Endothelial cell (in vitro differentiated cells): ENCODE results near the gene GPR155. TPM values are rescaled to one million over a fixed set of nuclear protein-coding genes. Genes with fewer than 3 reads are reported as not detected.
"Not testable (repeated sequence)": the region's sequence is repeated elsewhere in the genome, so short reads cannot be mapped to it uniquely, and the experiment has no call there.

Source experiments
- DNase-seq: peaks from one replicate; pipeline ENCODE4 v3.0.0; 2021; ENCODE audit warnings: low spot score
- H3K27ac Mint-ChIP-seq: one replicate; pipeline ENCODE4 v1.8.0; 2021; ENCODE audit warnings: mixed read lengths, inconsistent platforms; ENCODE audit not compliant: unreplicated experiment
- H3K27me3 Mint-ChIP-seq: one replicate; pipeline ENCODE4 v1.8.0; 2021; ENCODE audit warnings: mild to moderate bottlenecking, moderate library complexity, mixed read lengths, inconsistent platforms; ENCODE audit not compliant: unreplicated experiment
- H3K36me3 Mint-ChIP-seq: one replicate; pipeline ENCODE4 v1.8.0; 2021; ENCODE audit warnings: mild to moderate bottlenecking, low read depth, mixed read lengths, inconsistent platforms; ENCODE audit not compliant: unreplicated experiment
- H3K4me1 Mint-ChIP-seq: one replicate; pipeline ENCODE4 v1.8.0; 2021; ENCODE audit warnings: mild to moderate bottlenecking, mixed read lengths, inconsistent platforms; ENCODE audit not compliant: unreplicated experiment
- H3K4me3 Mint-ChIP-seq: one replicate; pipeline ENCODE4 v1.8.0; 2021; ENCODE audit warnings: mild to moderate bottlenecking, mixed read lengths, inconsistent platforms; ENCODE audit not compliant: unreplicated experiment
- H3K9me3 Mint-ChIP-seq: one replicate; pipeline ENCODE4 v1.8.0; 2021; ENCODE audit warnings: mixed read lengths, inconsistent platforms; ENCODE audit not compliant: unreplicated experiment
- total RNA-seq: library from RNA; stranded (reverse); fragmentation: NEBNext Ultra II Directional; extraction: Animal tissue kit (Norgen Biotek cat#: 25700); gene quantifications from one replicate; pipeline ENCODE4 v1.2.1, GENCODE V29; 2021; ENCODE audit not compliant: unreplicated experiment
- TF ChIP-seq, protein P1 (sequence below): fragments of 200-600 bp; sonication (generic); IDR thresholded peaks from one replicate; pipeline ENCODE4 v1.5.0; 2021; ENCODE audit warnings: antibody characterized with exemption; ENCODE audit not compliant: unreplicated experiment

The GPR155 gene
- total RNA-seq, 1 donor from 2014 or later = 1.7 TPM

DNA sequence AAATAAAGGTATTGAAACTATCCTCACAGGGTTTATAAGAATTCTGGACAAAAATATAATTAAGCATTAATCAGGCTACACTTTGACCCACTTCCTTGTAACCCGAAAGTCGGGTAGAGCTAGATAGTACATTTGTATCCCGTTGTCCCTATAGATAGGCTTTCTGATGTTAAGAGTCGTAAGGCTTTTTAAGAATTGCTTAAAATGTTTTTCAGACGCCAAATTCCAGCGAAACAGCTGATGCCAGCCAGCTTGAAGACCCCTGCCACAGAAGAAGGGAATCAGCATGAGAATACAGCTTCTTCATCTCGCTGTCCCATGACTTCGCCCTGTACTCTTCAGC, 962 bp upstream of the GPR155 start:
- Mint-ChIP-seq H3K9me3 (no peaks in the 10 kb centered on the region), H3K4me1 (peaks cover 11% of the 10 kb centered on the region), H3K36me3 (no peaks in the 10 kb centered on the region), H3K27ac (no peak overlapping the region), H3K4me3 (peak overlapping the region; percentile 51), H3K27me3 (peaks cover 3% of the 10 kb centered on the region)
- DNase-seq = no peak
- TF ChIP-seq, protein P1, sequence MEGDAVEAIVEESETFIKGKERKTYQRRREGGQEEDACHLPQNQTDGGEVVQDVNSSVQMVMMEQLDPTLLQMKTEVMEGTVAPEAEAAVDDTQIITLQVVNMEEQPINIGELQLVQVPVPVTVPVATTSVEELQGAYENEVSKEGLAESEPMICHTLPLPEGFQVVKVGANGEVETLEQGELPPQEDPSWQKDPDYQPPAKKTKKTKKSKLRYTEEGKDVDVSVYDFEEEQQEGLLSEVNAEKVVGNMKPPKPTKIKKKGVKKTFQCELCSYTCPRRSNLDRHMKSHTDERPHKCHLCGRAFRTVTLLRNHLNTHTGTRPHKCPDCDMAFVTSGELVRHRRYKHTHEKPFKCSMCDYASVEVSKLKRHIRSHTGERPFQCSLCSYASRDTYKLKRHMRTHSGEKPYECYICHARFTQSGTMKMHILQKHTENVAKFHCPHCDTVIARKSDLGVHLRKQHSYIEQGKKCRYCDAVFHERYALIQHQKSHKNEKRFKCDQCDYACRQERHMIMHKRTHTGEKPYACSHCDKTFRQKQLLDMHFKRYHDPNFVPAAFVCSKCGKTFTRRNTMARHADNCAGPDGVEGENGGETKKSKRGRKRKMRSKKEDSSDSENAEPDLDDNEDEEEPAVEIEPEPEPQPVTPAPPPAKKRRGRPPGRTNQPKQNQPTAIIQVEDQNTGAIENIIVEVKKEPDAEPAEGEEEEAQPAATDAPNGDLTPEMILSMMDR = no peak

DNA sequence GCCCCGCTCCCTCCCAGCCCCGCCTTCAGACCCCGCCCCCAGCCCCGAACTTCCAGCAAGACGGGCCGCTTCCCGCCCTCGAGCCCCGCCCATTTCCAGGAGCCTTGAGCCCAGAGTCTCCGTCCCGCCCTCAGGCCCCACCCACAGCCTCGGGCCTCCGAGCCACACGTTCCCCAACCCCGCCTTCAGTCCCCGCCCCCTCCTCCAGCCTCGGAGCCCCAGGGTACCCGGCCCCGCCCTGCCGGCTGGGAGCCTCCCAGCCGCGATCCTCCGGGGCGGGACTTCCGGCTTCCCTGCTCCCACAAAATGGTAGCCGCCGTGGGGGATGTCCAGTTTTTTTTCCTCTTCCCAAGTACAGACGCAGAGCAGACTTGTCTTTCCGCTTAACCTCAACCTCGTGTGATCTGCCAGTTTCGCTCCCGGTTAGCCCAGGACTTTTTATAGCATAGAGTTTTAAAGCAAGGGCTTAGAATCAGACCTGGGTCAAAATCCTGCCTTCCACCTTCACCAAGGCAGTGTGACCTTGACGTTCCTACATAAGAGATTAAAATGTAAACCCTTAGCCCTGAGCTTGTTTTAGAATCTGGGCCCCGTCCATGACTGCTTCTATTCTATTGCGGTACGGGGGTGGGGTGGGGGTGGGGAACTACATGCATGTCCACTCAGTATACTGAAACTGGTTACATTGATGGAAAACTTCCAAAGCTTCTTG, 435 bp upstream of the GPR155 start:
- Mint-ChIP-seq H3K27me3 (peaks cover 3% of the 10 kb centered on the region), H3K36me3 (no peaks in the 10 kb centered on the region), H3K27ac (peak overlapping the region; percentile 94), H3K4me3 (peak overlapping the region; percentile 92), H3K9me3 (no peaks in the 10 kb centered on the region), H3K4me1 (peaks cover 11% of the 10 kb centered on the region)
- peak; percentile 98 for DNase-seq
- TF ChIP-seq, protein P1 = no peak

DNA sequence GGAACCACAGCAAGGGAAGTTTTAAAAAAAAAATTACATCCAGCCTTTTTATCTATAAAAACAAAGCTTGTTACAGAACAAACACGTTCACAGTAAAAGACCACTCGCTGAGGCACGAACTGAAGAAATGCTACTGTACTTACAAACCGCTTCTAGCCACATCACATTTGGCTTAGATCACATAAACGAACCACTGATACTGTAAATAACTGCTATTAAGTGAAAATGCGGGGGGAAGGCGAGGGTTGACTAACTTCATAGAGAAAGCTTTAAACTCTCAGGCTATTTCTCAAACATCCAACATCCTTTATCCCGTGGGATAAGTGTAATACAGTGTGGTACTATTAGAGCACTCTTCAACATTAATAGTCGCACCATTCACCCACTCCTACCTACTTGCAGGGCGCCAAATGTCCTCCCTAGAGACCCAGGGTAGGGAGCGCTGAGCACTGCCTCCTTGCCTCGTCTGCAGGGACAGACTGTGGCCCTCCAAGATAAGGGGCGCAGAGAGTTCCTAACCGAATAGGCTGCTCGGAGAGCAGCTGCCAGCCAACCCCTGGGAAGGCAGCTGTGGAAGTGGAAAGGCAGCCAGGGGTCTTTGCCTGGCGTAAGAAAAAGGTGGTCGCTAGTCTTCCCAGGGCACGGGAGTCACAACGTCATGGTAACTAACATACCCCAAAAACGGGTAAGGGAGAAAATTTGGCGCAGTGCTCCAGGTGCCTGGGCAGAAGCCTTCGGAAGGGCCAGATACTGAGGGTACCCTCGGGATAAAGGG, 854 bp downstream of the GPR155 start:
- H3K27ac Mint-ChIP-seq = peak overlapping the region; percentile 37
- no peaks in the 10 kb centered on the region for H3K9me3 Mint-ChIP-seq
- H3K4me3 Mint-ChIP-seq = peak overlapping the region; percentile 87
- DNase-seq = peak; percentile 19
- H3K27me3 Mint-ChIP-seq = peaks cover 3% of the 10 kb centered on the region
- no peaks in the 10 kb centered on the region for H3K36me3 Mint-ChIP-seq
- TF ChIP-seq, protein P1 = no peak
- peaks cover 13% of the 10 kb centered on the region for H3K4me1 Mint-ChIP-seq

DNA sequence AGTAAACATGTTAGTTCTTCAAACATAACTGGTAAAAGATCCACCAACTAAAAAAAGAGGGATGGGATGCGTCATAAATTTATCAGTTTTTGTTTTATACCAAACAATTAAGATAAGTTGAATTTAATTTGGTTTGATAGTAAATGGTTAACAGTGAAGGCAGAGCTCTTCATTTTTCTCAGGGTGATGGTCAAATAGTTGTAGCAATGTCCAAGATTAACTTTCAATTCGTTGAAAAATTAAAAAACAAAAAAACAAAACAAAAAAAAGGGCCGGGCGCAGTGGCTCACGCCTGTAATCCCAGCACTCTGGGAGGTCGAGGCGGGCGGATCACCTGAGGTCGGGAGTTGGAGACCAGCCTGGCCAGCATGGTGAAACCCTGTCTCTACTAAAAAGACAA, 1.8 kb downstream of the GPR155 start:
- not testable (repeated sequence) for H3K27me3 Mint-ChIP-seq, H3K36me3 Mint-ChIP-seq, H3K9me3 Mint-ChIP-seq, DNase-seq, H3K4me3 Mint-ChIP-seq, H3K27ac Mint-ChIP-seq
- H3K4me1 Mint-ChIP-seq = peaks cover 11% of the 10 kb centered on the region

DNA sequence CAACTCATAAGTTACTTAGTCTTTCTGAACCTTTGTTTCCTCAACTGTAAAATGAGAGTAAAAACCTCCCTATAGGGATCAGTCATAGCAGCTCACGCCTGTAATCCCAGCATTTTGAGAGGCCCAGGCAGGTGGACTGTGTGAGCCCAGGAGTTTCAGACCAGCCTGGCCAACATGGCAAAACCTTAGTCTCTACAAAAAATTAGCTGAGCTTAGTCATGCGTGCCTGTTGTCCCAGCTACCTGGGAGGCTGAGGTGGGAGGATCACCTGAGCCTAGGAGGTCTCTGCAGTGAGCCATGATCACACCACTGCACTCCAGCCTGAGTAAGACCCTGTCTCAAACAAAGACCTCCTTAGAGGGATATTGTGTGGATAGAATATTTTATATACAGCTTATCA, 2.3 kb downstream of the GPR155 start:
- no peaks in the 10 kb centered on the region for H3K36me3 Mint-ChIP-seq
- H3K4me1 Mint-ChIP-seq = peaks cover 9% of the 10 kb centered on the region
- H3K9me3 Mint-ChIP-seq = no peaks in the 10 kb centered on the region
- H3K27ac Mint-ChIP-seq = no peak overlapping the region
- DNase-seq = no peak
- peaks cover 3% of the 10 kb centered on the region for H3K27me3 Mint-ChIP-seq
- no peak overlapping the region for H3K4me3 Mint-ChIP-seq
- TF ChIP-seq, protein P1 = no peak
